Parathyroid adenoma (tissue), 2 donors: ENCODE data around the gene TCF4.

ENCODE experiments used
- H2AFZ ChIP-seq: fragments of 300-600 bp; sonication (generic); one replicate; pipeline ENCODE4 v1.7.0; 2017; ENCODE audit warnings: antibody characterized with exemption, mild to moderate bottlenecking
- H3K27ac ChIP-seq: fragments of 300-600 bp; sonication (generic); one replicate; pipeline ENCODE4 v1.7.0; 2017
- H3K27me3 ChIP-seq: fragments of 300-600 bp; sonication (generic); one replicate; pipeline ENCODE4 v1.7.0; 2017; ENCODE audit warnings: low read length; ENCODE audit not compliant: control insufficient read depth, insufficient read depth
- H3K36me3 ChIP-seq: fragments of 300-600 bp; sonication (generic); one replicate; pipeline ENCODE4 v1.7.0; 2017; ENCODE audit warnings: low read length; ENCODE audit not compliant: control insufficient read depth, insufficient read depth
- H3K4me1 ChIP-seq: fragments of 300-600 bp; sonication (generic); one replicate; pipeline ENCODE4 v1.7.0; 2017; ENCODE audit warnings: control low read depth
- H3K4me2 ChIP-seq: fragments of 300-600 bp; sonication (generic); one replicate; pipeline ENCODE4 v1.7.0; 2017; ENCODE audit warnings: low read length
- H3K4me3 ChIP-seq: fragments of 300-600 bp; sonication (generic); one replicate; pipeline ENCODE4 v1.7.0; 2017; ENCODE audit warnings: low read depth, low read length
- H3K79me2 ChIP-seq: fragments of 300-600 bp; sonication (generic); one replicate; pipeline ENCODE4 v1.7.0; 2017; ENCODE audit warnings: control low read depth
- H3K9ac ChIP-seq: fragments of 300-600 bp; sonication (generic); one replicate; pipeline ENCODE4 v1.7.0; 2017; ENCODE audit warnings: mild to moderate bottlenecking
- H3K9me3 ChIP-seq: fragments of 300-600 bp; sonication (generic); one replicate; pipeline ENCODE4 v1.7.0; 2017; ENCODE audit warnings: low read length; ENCODE audit not compliant: control insufficient read depth
- CTCF ChIP-seq: fragments of 300-600 bp; sonication (generic); IDR thresholded peaks from one replicate; pipeline ENCODE4 v1.7.0; 2017; ENCODE audit warnings: antibody characterized with exemption, mild to moderate bottlenecking
- donor health status: primary hyperparathyroidism.

TCF4 gene

GRCh38 chr18:55337908-55338521 is 250.0 kb downstream of the TCF4 start:
- peak overlapping the region; percentile 59 for H3K27ac ChIP-seq
- H2AFZ ChIP-seq, result no peak overlapping the region
- no peak overlapping the region for H3K4me3 ChIP-seq
- TF ChIP-seq CTCF, result no peak
- H3K4me2 ChIP-seq, result no peak overlapping the region
- H3K9ac ChIP-seq, result no peak overlapping the region
- H3K4me1 ChIP-seq, result no peaks in the 10 kb centered on the region
- H3K9me3 ChIP-seq, result no peaks in the 10 kb centered on the region
- H3K27me3 ChIP-seq, result no peaks in the 10 kb centered on the region
- H3K36me3 ChIP-seq, result no peaks in the 10 kb centered on the region
- no peaks in the 10 kb centered on the region for H3K79me2 ChIP-seq

- no peaks in the 10 kb centered on the region for H3K27me3 ChIP-seq
- H3K4me2 ChIP-seq, result no peak overlapping the region
- H3K9ac ChIP-seq, result no peak overlapping the region
- no peaks in the 10 kb centered on the region for H3K4me1 ChIP-seq
- no peaks in the 10 kb centered on the region for H3K79me2 ChIP-seq
- peak overlapping the region; percentile 59 for H3K27ac ChIP-seq
- no peak for TF ChIP-seq CTCF
- no peaks in the 10 kb centered on the region for H3K9me3 ChIP-seq
- H3K4me3 ChIP-seq, result no peak overlapping the region
- no peaks in the 10 kb centered on the region for H3K36me3 ChIP-seq
- H2AFZ ChIP-seq, result no peak overlapping the region
These were observed 250.9 kb downstream of the TCF4 start for GRCh38 chr18:55337138-55337537.

- H3K36me3 ChIP-seq, result no peaks in the 10 kb centered on the region
- no peaks in the 10 kb centered on the region for H3K9me3 ChIP-seq
- no peak overlapping the region for H3K4me3 ChIP-seq
- H3K27ac ChIP-seq, result no peak overlapping the region
- H3K79me2 ChIP-seq, result no peaks in the 10 kb centered on the region
- H3K4me1 ChIP-seq, result no peaks in the 10 kb centered on the region
- no peak overlapping the region for H3K4me2 ChIP-seq
- no peak overlapping the region for H3K9ac ChIP-seq
- no peaks in the 10 kb centered on the region for H3K27me3 ChIP-seq
- TF ChIP-seq CTCF, result no peak
- no peak overlapping the region for H2AFZ ChIP-seq
These were observed 251.4 kb downstream of the TCF4 start for GRCh38 chr18:55336438-55337100.

- H3K4me2 ChIP-seq, result no peak overlapping the region
- no peak overlapping the region for H3K9ac ChIP-seq
- H3K27me3 ChIP-seq, result no peaks in the 10 kb centered on the region
- no peaks in the 10 kb centered on the region for H3K36me3 ChIP-seq
- no peak for TF ChIP-seq CTCF
- H3K4me3 ChIP-seq, result no peak overlapping the region
- H3K79me2 ChIP-seq, result no peaks in the 10 kb centered on the region
- H3K4me1 ChIP-seq, result no peaks in the 10 kb centered on the region
- H2AFZ ChIP-seq, result no peak overlapping the region
- peak overlapping the region; percentile 17 for H3K27ac ChIP-seq
- no peaks in the 10 kb centered on the region for H3K9me3 ChIP-seq
These were observed 253.1 kb downstream of the TCF4 start for GRCh38 chr18:55334875-55335274.

GRCh38 chr18:55331301-55331700 is 256.7 kb downstream of the TCF4 start:
- Histone ChIP-seq H3K79me2 (no peaks in the 10 kb centered on the region), H3K36me3 (no peaks in the 10 kb centered on the region), H3K27ac (no peak overlapping the region), H3K4me1 (no peaks in the 10 kb centered on the region), H3K9me3 (no peaks in the 10 kb centered on the region), H3K4me3 (no peak overlapping the region), H3K27me3 (no peaks in the 10 kb centered on the region), H3K9ac (no peak overlapping the region), H3K4me2 (no peak overlapping the region), H2AFZ (no peak overlapping the region)
- no peak for TF ChIP-seq CTCF
